Osteoblast (primary cell): ENCODE measurements around the gene RIT2. TPM values are rescaled to one million over a fixed set of nuclear protein-coding genes. Genes with fewer than 3 reads are reported as not detected.

ENCODE experiments used
- DNase-seq: peaks from one replicate; pipeline ENCODE4 v3.0.0; 2011; ENCODE audit warnings: low spot score, mixed read lengths; ENCODE audit not compliant: insufficient read length; ENCODE audit errors: missing footprints
- H2AFZ ChIP-seq: 2 replicates; pipeline ENCODE4 v1.6.0; 2011; ENCODE audit warnings: mild to moderate bottlenecking, low read length
- H3K27ac ChIP-seq: 2 replicates; pipeline ENCODE4 v1.5.1; 2011; ENCODE audit warnings: mild to moderate bottlenecking, low read depth, low read length, moderate library complexity
- H3K27me3 ChIP-seq: 2 replicates; pipeline ENCODE4 v1.6.0; 2012; ENCODE audit warnings: mild to moderate bottlenecking, control low read depth, inconsistent platforms, low read length, moderate library complexity; ENCODE audit not compliant: insufficient read depth
- H3K36me3 ChIP-seq: 2 replicates; pipeline ENCODE4 v1.5.1; 2011; ENCODE audit warnings: mild to moderate bottlenecking, low read length, control low read depth, moderate library complexity; ENCODE audit not compliant: insufficient read depth
- H3K4me1 ChIP-seq: 2 replicates; pipeline ENCODE4 v1.5.1; 2011; ENCODE audit warnings: mild to moderate bottlenecking, low read length, control low read depth, moderate library complexity; ENCODE audit not compliant: insufficient read depth
- H3K4me2 ChIP-seq: 2 replicates; pipeline ENCODE4 v1.6.0; 2011; ENCODE audit warnings: mild to moderate bottlenecking, low read length; ENCODE audit not compliant: insufficient read depth
- H3K4me3 ChIP-seq: fragments of 200-600 bp; sonication (generic); 3 replicates; pipeline ENCODE4 v1.5.1; 2012; ENCODE audit warnings: mild to moderate bottlenecking, low read length, inconsistent platforms; ENCODE audit not compliant: insufficient read depth
- H3K79me2 ChIP-seq: 2 replicates; pipeline ENCODE4 v1.6.0; 2012; ENCODE audit warnings: mild to moderate bottlenecking, low read length, control low read depth, inconsistent platforms; ENCODE audit not compliant: insufficient read depth
- H3K9me3 ChIP-seq: 2 replicates; pipeline ENCODE4 v1.5.1; 2011; ENCODE audit warnings: low read depth, low read length, control low read depth
- H4K20me1 ChIP-seq: 2 replicates; pipeline ENCODE4 v1.6.0; 2012; ENCODE audit warnings: mild to moderate bottlenecking, low read length, control low read depth; ENCODE audit not compliant: insufficient read depth
- CTCF ChIP-seq: IDR thresholded peaks from 2 replicates; pipeline ENCODE4 v1.5.1; 2011; ENCODE audit warnings: mild to moderate bottlenecking, low read depth, low read length, moderate library complexity; ENCODE audit errors: extremely low read depth
- total RNA-seq: library from RNA; depleted of rRNA; stranded (reverse); fragments of >200 nt; gene quantifications from 2 replicates; pipeline ENCODE4 v1.2.3, GENCODE V29; 2012

Gene RIT2
- total RNA-seq, 1 donor: not detected

GRCh38 chr18:42950732-42951131 lies 164.8 kb downstream of the RIT2 start:
- Histone ChIP-seq H3K27me3 (no peaks in the 10 kb centered on the region), H3K4me3 (no peak overlapping the region), H3K36me3 (no peaks in the 10 kb centered on the region), H3K9me3 (no peaks in the 10 kb centered on the region), H3K4me1 (no peaks in the 10 kb centered on the region), H4K20me1 (no peaks in the 10 kb centered on the region), H3K27ac (no peak overlapping the region), H3K4me2 (no peak overlapping the region), H3K79me2 (no peaks in the 10 kb centered on the region), H2AFZ (no peak overlapping the region)
- no peak for DNase-seq
- no peak for TF ChIP-seq CTCF

DNA sequence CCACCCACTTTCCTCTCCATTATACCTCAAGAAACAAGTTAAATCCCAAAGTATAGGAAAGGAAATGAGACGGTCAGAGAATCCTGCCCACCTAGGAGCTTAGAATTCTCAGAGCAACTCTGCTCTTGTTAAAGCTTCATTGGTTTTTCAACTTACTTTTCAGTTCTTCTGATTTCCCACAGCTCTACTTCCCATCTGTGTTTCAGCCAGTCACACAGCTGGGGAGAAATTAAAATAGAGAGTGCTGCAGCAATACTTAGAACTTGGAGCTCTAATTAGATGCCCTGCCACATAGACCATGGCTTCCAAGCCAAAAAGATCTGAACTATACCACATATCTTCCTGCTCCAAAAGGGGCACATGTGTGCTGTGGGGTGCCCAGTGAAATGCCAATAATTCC lies 166.7 kb downstream of the RIT2 start:
- DNase-seq: no peak
- H3K79me2 ChIP-seq: no peaks in the 10 kb centered on the region
- H3K27me3 ChIP-seq: no peaks in the 10 kb centered on the region
- no peak overlapping the region for H2AFZ ChIP-seq
- H3K4me1 ChIP-seq: no peaks in the 10 kb centered on the region
- no peak for TF ChIP-seq CTCF
- H4K20me1 ChIP-seq: no peaks in the 10 kb centered on the region
- H3K27ac ChIP-seq: no peak overlapping the region
- no peak overlapping the region for H3K4me2 ChIP-seq
- H3K36me3 ChIP-seq: no peaks in the 10 kb centered on the region
- no peaks in the 10 kb centered on the region for H3K9me3 ChIP-seq
- no peak overlapping the region for H3K4me3 ChIP-seq

DNA sequence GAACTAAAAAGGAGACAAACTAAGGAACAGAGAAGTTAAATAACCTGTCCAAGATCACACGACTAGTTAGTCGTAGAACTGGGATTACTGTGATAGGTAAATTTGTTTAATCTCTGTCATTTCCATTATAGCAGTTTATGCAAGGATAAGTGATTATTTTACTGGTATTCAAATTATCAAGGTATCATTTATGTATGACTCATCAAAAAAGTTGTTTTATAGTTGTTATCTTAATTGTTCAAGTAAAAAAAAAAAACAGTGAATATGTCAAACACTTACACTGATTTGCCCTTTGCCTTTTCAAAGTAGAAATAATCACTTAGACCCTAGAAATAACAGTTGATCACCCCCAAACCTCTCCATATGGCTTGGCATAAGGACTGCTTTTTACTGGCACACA lies 173.6 kb downstream of the RIT2 start:
- no peak for TF ChIP-seq CTCF
- H3K4me2 ChIP-seq: no peak overlapping the region
- H3K9me3 ChIP-seq: no peaks in the 10 kb centered on the region
- H4K20me1 ChIP-seq: no peaks in the 10 kb centered on the region
- H3K36me3 ChIP-seq: no peaks in the 10 kb centered on the region
- no peak overlapping the region for H3K4me3 ChIP-seq
- no peak overlapping the region for H2AFZ ChIP-seq
- no peak for DNase-seq
- no peaks in the 10 kb centered on the region for H3K4me1 ChIP-seq
- H3K27ac ChIP-seq: no peak overlapping the region
- no peaks in the 10 kb centered on the region for H3K79me2 ChIP-seq
- no peaks in the 10 kb centered on the region for H3K27me3 ChIP-seq

DNA sequence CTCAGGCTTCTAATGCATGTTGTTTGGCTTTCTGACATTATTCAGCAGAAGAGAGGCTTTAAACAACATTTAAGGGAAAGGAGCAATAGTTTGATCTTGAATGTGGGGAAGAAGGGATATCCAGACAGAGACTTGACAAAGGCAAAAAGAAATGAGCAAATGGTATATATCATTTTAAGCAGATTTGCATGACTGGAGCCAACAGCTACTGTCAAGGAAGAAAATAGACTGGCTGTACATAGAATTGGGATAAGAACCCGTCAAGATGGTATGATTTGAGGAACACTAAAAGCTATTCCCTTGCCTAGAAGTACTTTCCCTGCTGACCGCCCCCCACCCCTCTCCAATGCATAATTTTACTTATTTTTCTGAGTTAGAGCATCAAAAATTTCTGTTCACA lies 174.5 kb downstream of the RIT2 start:
- H3K9me3 ChIP-seq: no peaks in the 10 kb centered on the region
- no peak for TF ChIP-seq CTCF
- no peaks in the 10 kb centered on the region for H3K79me2 ChIP-seq
- no peaks in the 10 kb centered on the region for H3K4me1 ChIP-seq
- no peak overlapping the region for H3K4me3 ChIP-seq
- no peak overlapping the region for H3K27ac ChIP-seq
- H4K20me1 ChIP-seq: no peaks in the 10 kb centered on the region
- H2AFZ ChIP-seq: no peak overlapping the region
- no peaks in the 10 kb centered on the region for H3K27me3 ChIP-seq
- no peaks in the 10 kb centered on the region for H3K36me3 ChIP-seq
- H3K4me2 ChIP-seq: no peak overlapping the region
- DNase-seq: no peak
